NCI-H146 treated with DMSO at 0.1 percent for 48 hours (cell line): Measurements from ENCODE around the gene NOP9.
"Not testable (repeated sequence)": the region's sequence is repeated elsewhere in the genome, so short reads cannot be mapped to it uniquely, and the experiment has no call there.

Source experiments
- DNase-seq: peaks from one replicate; lab custom pipeline; 2025; ENCODE audit not compliant: unreplicated experiment; lab: John Stamatoyannopoulos, UW

Gene NOP9

GRCh38 chr14:24343795-24344660 lies 44.4 kb downstream of the NOP9 start:
- no peak for DNase-seq

- DNase-seq: no peak
Observed at GRCh38 chr14:24347134-24347533, 47.5 kb downstream of the NOP9 start.

- no peak for DNase-seq
Observed at GRCh38 chr14:24348186-24348585, 48.5 kb downstream of the NOP9 start.

- no peak for DNase-seq
Observed at GRCh38 chr14:24349742-24350141, 50.1 kb downstream of the NOP9 start.

GRCh38 chr14:24351517-24351916 lies 51.9 kb downstream of the NOP9 start:
- DNase-seq: no peak

GRCh38 chr14:24353559-24354481 lies 54.2 kb downstream of the NOP9 start:
- DNase-seq: no peak

- DNase-seq: not testable (repeated sequence)
Observed at GRCh38 chr14:24354482-24354825, 54.8 kb downstream of the NOP9 start.

GRCh38 chr14:24355009-24355408 lies 55.4 kb downstream of the NOP9 start:
- no peak for DNase-seq

- DNase-seq: no peak
Observed at GRCh38 chr14:24356208-24356607, 56.6 kb downstream of the NOP9 start.
